ENCODE results near the gene ADAR. TPM values are rescaled to one million over a fixed set of nuclear protein-coding genes. Genes with fewer than 3 reads are reported as not detected.

The ADAR gene
- total RNA-seq, 1 experiment from 2014 or later = 171 TPM

- Histone ChIP-seq H3K27me3 (replicated peaks; ENCODE audit: insufficient read depth, low read depth, low read length, poor library complexity) (no peaks in the 10 kb centered on the region), H3K4me1 (ENCODE audit: insufficient read depth, low read length, poor library complexity, severe bottlenecking) (peaks cover 23% of the 10 kb centered on the region), H3K4me3 (ENCODE audit: low read depth, low read length, poor library complexity, severe bottlenecking) (peak overlapping the region; percentile 91), H3K27ac (ENCODE audit: low read depth, low read length, poor library complexity, severe bottlenecking) (peak overlapping the region; percentile 98), H3K36me3 (ENCODE audit: insufficient read depth, low read length, poor library complexity, severe bottlenecking) (no peaks in the 10 kb centered on the region), H3K9me3 (ENCODE audit: low read depth, low read length, poor library complexity, severe bottlenecking) (no peaks in the 10 kb centered on the region)
- ChIA-PET POLR2A (ENCODE audit: low non-redundant PET) (interaction anchor here (0.6 to 0.7 kb wide), 4 partner anchors 12 to 146 kb away, joined by 3 to 6 read pairs (median 4); no protein-coding TSS in a partner anchor), CTCF (interaction anchor here (1.0 kb wide), 1 partner anchor 49 kb away, joined by 6 read pairs; no protein-coding TSS in a partner anchor)
- TF ChIP-seq EZH2 (IDR thresholded peaks at IDR 0.05; ENCODE audit: borderline replicate concordance, low read depth, low read length, poor library complexity, severe bottlenecking) (no peak), CTCF (conservative IDR thresholded peaks at IDR 0.05; ENCODE audit: low read depth, low read length) (no peak)
- intact Hi-C loops (cut with micrococcal nuclease; ENCODE audit: unreplicated experiment) = loop anchor here (5.0 kb wide), 1 partner anchor 51 kb away; the partner anchor contains the start of gene UBE2Q1
- DNase-seq (ENCODE audit: low spot score) = peak; percentile 86
- BruUV-seq (replicated peaks) = TSS peak; percentile 84
These were observed 648 bp upstream of the ADAR start for GRCh38 chr1:154608397-154609270.

GRCh38 chr1:154607106-154607608, 829 bp downstream of the ADAR start:
- TSS peak; percentile 78 for BruUV-seq (replicated peaks)
- no peak for TF ChIP-seq EZH2 (IDR thresholded peaks at IDR 0.05; ENCODE audit: borderline replicate concordance, low read depth, low read length, poor library complexity, severe bottlenecking)
- no peak for TF ChIP-seq CTCF (conservative IDR thresholded peaks at IDR 0.05; ENCODE audit: low read depth, low read length)
- peaks cover 5% of the 10 kb centered on the region for H3K36me3 ChIP-seq (ENCODE audit: insufficient read depth, low read length, poor library complexity, severe bottlenecking)
- no peaks in the 10 kb centered on the region for H3K9me3 ChIP-seq (ENCODE audit: low read depth, low read length, poor library complexity, severe bottlenecking)
- POLR2A ChIA-PET (ENCODE audit: low non-redundant PET) = no interaction called here
- H3K27me3 ChIP-seq (replicated peaks; ENCODE audit: insufficient read depth, low read depth, low read length, poor library complexity) = no peaks in the 10 kb centered on the region
- intact Hi-C loops (cut with micrococcal nuclease; ENCODE audit: unreplicated experiment) = loop anchor here (5.0 kb wide), 1 partner anchor 50 kb away; the partner anchor contains the start of gene UBE2Q1
- peaks cover 23% of the 10 kb centered on the region for H3K4me1 ChIP-seq (ENCODE audit: insufficient read depth, low read length, poor library complexity, severe bottlenecking)
- CTCF ChIA-PET = no interaction called here
- peak overlapping the region; percentile 98 for H3K27ac ChIP-seq (ENCODE audit: low read depth, low read length, poor library complexity, severe bottlenecking)
- peak overlapping the region; percentile 91 for H3K4me3 ChIP-seq (ENCODE audit: low read depth, low read length, poor library complexity, severe bottlenecking)
- DNase-seq (ENCODE audit: low spot score) = peak; percentile 37

GRCh38 chr1:154605534-154605933, 2.5 kb downstream of the ADAR start:
- no TSS peak for BruUV-seq (replicated peaks)
- peaks cover 22% of the 10 kb centered on the region for H3K36me3 ChIP-seq (ENCODE audit: insufficient read depth, low read length, poor library complexity, severe bottlenecking)
- no peaks in the 10 kb centered on the region for H3K27me3 ChIP-seq (replicated peaks; ENCODE audit: insufficient read depth, low read depth, low read length, poor library complexity)
- no peaks in the 10 kb centered on the region for H3K9me3 ChIP-seq (ENCODE audit: low read depth, low read length, poor library complexity, severe bottlenecking)
- CTCF ChIA-PET = no interaction called here
- no peak for DNase-seq (ENCODE audit: low spot score)
- H3K4me1 ChIP-seq (ENCODE audit: insufficient read depth, low read length, poor library complexity, severe bottlenecking) = peaks cover 13% of the 10 kb centered on the region
- H3K4me3 ChIP-seq (ENCODE audit: low read depth, low read length, poor library complexity, severe bottlenecking) = no peak overlapping the region
- TF ChIP-seq EZH2 (IDR thresholded peaks at IDR 0.05; ENCODE audit: borderline replicate concordance, low read depth, low read length, poor library complexity, severe bottlenecking) = no peak
- no peak for TF ChIP-seq CTCF (conservative IDR thresholded peaks at IDR 0.05; ENCODE audit: low read depth, low read length)
- POLR2A ChIA-PET (ENCODE audit: low non-redundant PET) = no interaction called here
- H3K27ac ChIP-seq (ENCODE audit: low read depth, low read length, poor library complexity, severe bottlenecking) = peak overlapping the region; percentile 10
- intact Hi-C loops (cut with micrococcal nuclease; ENCODE audit: unreplicated experiment) = loop anchor here (5.0 kb wide), 1 partner anchor 48 kb away; the partner anchor contains the start of gene UBE2Q1
